HK-2 (cell line): Measurements from ENCODE around the gene PTK6.
"Not testable (repeated sequence)": the region's sequence is repeated elsewhere in the genome, so short reads cannot be mapped to it uniquely, and the experiment has no call there.

Source experiments
- DNase-seq: peaks from one replicate; pipeline ENCODE4 v3.0.0-alpha.2; 2018; ENCODE audit not compliant: unreplicated experiment

PTK6 gene

DNA sequence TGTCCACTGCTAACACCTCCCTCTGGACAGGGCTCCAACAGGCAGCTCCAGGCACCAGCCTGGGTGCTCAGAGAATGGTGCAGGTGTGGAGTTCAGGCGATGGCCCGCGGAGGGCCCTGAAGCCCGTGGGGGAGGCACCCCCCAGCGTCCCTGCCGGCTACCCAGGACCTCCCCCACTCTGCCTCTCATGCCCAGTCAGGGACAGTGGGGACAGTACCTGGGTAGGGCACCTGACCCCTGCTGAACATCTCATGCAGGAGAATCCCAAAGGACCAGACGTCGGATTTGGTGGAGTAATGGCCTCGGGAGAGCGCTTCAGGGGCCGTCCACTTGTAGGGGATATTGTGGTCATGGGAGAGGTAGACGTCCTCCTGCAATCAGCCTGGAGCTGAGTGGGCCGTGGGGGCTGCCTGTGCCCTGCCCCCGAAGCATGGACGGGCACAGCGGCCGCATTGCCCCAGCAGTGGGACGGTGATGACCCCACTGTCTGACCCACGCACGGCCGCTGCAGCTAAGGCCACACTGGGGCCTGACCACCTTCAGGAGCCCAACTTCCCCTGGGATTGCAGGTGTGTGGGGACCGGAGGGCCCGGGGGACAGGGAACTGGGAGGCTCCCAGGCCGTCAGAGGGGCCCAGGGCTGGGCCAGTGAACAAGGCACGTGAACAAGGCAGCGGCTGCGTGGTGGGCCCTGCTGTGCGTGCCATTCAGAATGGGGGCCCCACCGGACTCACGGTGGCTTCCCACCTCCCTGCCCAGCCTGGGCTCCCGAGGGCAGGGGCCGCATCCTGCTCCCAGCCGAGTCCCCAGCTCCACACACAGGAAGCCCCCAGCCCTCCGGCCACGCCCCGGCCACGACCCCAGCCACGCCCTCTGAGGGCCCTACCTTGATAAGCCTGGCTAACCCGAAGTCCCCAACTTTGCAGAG, 7.1 kb downstream of the PTK6 start:
- DNase-seq: no peak

DNA sequence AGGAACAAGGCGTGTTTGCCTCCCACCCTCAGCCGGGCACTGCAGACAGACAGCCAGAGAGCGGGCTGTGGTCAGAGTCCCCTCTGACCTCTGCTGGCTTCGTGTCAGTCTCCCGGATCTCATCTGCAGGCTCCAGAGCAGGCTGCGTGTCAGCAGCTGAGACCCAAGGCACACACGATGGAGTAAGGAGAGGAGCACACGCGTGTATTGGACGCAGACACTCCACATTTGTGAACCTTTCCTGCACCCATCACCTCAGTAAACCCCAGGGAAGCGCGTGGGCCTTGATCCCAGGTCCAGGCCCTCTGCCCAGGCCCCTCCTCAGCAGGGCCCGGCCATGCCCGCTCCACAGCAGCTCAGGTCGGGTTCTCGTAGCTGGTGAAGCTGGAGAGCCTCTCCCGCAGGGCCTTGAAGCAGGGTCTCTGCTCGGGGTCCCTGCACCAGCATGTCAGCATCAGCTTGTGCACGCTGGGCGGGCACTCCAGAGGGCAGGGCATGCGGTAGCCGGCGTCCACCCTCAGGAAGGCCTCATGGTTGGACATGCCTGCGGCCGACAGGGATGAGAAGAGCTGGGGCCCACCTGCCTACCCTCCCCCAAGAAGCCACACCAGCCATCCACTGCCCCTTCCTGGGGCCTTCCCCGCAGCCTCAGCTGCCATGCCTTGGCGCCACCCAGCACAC, 7.9 kb downstream of the PTK6 start:
- DNase-seq: no peak

GRCh38 chr20:63527184-63527583, 10.0 kb downstream of the PTK6 start:
- DNase-seq: no peak

DNA sequence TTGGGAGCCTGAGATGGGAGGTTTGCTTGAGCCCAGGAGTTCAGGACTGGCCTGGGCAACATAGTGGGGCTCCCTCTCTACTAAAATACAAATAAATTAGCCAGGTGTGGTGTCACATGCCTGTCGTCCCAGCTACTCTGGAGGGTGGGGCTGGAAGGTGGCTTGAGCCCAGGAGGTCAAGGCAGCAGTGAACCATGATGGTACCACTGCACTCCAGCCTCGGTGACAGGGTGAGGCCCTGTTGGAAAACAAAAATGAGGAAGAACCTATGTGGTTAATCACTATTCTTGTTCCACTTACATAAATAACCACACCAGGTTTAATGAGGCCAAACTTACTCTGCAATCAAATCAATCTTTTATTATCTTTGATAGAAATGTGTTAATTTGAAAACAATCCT, 11.2 kb downstream of the PTK6 start:
- DNase-seq: no peak

- DNase-seq: no peak
These were observed 12.0 kb downstream of the PTK6 start for GRCh38 chr20:63525185-63525584.

GRCh38 chr20:63522981-63523611, 14.1 kb downstream of the PTK6 start:
- no peak for DNase-seq

DNA sequence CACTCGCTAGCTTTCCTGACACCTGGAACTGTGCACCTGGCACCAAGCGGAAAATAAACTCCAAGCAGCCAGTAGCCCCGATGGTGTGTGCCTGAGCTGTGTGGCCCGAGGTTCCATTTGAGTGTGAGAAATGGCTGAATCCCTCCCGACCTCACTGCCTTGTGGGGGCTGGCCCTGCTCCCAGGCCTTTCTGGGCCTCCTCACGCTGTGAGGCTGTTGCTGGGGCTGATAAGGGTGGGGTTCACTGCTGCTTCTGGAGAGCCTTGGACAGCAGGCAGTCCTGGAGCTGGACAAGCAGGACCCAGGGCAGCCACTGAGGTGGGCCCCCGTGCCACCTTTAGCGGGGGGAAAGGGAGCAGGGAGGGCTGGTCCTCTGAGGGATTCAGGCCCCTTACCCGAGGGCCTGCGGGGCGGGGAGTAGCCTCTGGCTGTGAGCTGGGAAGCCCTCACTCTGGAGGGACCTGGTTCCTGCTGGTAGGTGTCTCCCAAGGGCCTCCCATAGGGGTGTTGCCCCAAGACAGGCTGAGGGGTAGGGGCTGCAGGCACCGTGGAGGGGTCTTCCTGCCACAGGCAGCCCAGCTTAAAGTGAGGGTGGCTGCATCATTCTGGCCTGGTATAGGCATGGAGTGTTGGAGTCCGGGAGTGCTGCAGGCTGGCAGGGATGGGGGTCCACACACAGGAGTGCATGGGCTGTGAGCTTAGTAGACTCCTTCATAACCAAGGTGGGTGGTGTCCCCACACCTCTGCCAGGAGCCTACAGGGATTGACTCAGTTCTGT, 14.9 kb downstream of the PTK6 start:
- no peak for DNase-seq

- no peak for DNase-seq
These were observed 15.6 kb downstream of the PTK6 start for GRCh38 chr20:63521602-63522001.

GRCh38 chr20:63520934-63521601, 16.1 kb downstream of the PTK6 start:
- DNase-seq: peak; percentile 57

DNA sequence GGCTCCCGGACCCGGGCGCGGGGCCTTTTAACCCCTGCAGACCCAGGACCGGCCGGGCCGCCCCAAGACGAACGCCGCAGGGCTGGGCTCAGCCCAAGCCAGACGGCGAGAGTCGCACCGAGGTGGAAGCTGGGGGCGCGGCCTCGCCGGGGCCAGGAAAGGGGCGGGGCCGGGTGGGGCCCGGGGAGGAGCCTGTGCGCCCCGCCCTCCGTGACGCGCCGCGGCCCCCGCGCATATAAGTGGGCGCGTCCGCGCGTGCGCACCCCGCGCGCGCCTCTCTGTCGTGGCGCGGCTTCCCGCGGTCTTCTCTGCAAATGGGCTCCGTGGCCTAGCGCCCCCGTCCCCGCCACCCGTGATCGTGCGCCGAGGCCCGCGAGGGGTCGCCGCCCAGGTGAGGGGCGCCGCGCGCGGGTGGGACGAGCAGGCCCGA, 16.7 kb downstream of the PTK6 start, which contains the start of gene PPDPF:
PPDPF (plus strand) TSS at position 262 of the 430 bp plus-strand sequence. CDS start 544 bp downstream, outside the sequence.
- DNase-seq: peak; percentile 92

DNA sequence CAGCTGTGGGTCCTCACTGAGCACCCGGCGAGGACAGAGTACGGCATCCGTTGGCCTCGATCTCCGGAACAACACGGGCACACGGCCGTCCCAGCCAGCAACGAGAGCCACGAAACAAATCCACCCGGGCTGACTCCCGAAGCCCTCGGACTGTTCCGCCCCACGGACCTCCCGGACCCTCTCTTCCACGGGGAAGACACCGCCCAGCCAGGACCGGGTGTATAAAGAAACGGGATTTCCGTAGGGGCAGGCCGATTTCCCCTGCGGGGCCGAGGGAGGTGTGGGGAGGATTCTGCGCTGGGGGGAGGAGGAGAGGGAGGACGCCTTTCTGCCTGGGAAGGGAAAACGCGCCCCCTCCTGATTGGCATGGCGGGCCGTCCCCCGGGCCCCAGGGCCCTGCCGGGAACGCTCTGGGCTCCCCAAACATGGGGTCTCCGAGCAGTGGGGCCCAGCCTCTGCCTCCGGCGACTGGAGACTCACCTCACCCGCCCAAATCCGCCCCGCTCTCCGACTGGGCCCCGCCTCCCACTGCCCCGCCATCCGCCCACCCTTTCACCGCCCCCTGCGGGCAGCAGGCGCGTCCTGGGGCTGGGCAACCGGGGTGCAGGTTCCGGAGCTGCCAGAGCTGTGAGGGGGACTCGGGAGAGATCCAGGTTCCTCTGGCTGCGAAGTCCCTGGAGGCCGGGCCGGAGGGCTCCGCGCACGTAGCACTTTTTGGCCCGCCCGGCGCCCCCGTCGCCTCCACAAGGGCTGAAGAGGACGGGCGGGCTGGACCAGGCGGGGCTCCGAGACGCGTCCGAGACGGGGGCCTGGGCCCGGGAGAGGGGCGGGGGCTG, 17.3 kb downstream of the PTK6 start:
- peak; percentile 87 for DNase-seq

DNA sequence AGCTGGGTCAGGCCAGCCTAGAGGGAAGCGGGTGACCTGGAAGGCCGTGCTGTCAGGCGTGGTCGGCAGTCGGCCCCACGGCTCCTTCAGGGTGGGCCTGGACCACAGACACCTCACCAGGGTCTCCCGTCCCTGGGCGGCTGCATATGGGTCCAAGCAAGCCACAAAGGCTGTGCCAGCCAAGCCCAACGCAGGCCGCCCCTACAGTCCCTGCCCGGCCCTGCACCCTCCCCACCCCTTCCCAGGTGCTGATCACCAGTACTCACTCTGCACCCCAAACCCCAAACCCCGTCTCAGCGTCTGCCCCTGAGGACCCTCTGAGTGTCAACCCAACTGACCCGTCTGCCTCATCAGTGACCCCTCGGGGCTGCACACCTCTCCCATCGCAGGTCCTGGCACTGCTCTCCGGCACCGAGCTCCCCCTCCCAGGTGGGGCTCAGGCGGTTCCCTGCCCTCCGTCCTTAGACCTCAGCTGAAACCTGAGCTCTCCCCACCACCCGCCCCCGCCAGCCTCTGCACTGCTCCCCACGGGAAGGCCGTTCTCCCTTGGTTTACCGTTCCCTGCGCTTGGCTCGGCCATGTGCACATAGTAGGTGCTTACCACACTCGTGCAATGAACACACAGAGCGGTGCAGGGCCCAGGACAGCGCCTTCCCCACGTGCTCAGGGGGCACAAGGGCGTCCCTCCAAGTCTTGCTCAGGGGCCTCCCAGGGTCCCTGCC, 18.1 kb downstream of the PTK6 start:
- DNase-seq: no peak

DNA sequence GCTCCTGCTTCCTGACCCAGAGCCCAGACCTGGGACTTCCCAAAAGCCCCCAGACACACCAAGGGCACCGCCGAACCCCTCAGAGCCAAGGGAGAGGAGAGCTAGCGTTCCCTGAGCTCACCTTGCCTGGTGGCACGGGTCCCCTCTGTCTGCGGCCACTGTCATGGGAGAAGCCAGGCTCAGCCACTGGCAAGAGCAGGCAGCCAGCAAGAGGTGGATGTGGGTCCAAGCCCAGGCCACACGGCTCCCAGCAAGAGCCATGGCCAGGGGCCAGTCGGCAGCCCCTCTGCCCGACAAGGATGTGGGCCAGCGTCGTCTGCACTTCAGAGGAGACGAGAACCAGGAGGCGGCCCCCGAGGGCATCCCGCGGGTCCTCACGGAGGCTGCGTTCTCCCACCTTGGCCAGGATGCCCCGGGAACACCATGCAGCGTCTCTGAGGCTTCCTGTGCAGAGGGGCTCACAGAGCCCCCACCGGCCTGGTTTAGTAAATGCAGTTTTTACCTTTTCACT, 18.8 kb downstream of the PTK6 start:
- no peak for DNase-seq

DNA sequence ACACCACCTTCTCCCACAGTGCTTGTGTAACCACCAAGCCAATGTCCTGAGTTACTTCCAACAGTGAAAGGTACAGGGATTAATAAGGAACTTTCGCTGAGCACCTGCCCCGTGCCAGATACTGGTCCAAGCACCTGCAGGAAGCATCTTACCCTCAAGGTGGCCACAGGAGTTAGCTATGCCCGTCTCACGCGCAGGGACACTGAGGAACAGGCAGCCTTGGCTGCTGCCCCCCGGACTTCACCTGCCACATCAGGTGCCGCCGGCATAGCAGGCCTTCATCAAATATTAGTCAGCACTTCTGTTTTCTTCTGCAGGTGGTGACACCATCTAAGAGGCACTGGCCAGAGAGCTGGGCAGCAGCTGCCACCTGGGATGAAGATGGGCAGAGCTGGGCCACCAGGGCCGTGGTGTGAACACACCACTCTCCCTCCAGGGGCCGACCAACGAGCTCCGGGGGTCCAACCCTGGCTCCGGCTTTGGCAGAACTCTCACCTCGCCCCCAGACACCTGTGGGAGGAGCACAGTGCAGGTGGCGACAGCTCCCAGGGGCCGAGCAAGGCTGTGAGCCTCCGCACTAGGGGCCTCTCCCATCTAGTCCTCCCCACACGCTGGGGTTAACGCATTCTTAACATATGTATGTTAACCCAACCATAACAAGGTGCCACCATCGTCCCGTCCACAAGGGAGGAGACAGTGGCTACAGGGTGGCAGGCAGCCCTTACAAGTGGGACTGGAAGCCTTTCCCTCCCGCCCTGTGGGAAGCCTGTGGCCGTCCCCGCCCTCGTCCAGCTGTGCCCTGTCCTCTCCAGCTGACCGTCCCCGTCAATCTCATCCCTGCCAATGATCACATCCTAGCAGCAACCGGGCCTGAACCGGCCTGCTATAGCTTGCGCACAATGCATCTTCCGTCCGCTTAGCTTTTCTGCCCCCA, 19.5 kb downstream of the PTK6 start:
- DNase-seq: no peak

- not testable (repeated sequence) for DNase-seq
These were observed 22.7 kb downstream of the PTK6 start for GRCh38 chr20:63514520-63514919.

GRCh38 chr20:63513207-63513606, 24.0 kb downstream of the PTK6 start:
- DNase-seq: no peak

- no peak for DNase-seq
These were observed 28.1 kb downstream of the PTK6 start for GRCh38 chr20:63509088-63509564.
